ENCODE data around the gene MBNL3. TPM values are rescaled to one million over a fixed set of nuclear protein-coding genes. Genes with fewer than 3 reads are reported as not detected.

The MBNL3 gene
- total RNA-seq, 1 donor from 2014 or later = 2.8 TPM

DNA sequence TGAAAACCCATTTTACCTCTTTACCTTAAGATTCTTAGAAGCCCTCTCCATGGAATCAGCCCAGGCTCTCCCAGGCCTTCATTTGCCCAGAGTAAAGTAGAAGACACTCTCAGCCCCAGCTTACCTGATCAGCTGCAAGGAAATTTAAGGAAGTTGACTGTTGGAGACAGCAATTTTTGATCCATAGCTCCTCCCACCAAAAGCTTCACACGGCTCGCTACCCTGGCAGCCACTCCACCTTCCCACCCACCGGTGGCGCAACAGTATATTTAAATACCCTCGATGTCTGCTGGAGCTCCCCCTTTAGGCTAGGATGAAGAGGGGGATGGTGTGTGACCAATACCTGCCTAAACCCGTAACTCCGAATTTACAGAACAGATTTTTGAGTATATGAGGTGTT, 75.4 kb downstream of the MBNL3 start:
- DNase-seq = no peak

DNA sequence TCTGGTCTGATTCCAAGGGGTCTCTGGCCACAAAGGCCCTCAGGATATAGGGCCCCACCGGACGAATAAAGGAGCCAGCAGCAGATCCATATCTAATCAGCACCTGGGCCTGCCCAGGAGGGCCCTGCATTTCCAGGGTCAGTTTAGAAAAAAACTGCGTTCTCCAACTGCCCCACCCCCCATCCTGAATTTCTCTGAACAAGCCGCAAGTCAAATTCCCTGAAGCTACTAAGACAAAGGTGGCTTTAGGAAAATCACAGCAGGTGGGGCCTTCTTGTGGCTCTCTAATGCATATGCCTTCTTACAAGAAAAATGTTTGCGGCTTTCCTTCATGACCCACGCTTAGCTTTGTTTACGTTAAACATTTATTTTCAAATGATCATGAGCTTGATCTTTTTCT, 76.6 kb downstream of the MBNL3 start:
- DNase-seq = no peak

DNA sequence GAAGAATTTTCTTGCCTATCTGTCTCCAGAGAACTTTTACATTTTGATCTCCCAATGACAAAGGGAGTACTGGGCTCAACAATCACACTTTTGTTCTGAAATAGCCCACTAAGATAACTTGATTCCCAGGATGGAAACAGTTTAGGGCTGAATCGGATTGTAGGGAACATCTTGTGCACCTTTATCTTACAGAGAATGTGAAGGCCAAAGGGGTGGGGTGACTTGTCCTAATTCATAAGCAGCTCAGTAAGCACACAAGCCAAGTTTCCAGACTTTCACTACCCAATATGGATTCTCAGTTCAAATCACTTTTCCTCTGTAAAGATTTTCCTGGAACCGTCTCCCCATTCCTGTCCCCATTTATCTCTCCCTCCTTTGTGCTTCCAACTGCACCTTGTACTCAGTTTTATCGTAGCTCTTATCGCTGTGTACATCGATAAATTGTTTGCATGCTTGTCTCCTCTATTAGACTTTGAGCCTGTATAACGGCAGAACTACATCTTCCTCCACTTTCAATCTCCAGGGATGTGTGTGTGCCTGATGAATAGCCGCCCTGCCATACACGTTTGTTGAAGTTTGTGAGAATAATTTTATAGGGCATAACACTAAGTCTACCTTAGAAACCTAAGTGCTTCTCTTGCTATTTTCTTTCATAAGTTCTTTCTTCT, 77.4 kb downstream of the MBNL3 start:
- DNase-seq = no peak

DNA sequence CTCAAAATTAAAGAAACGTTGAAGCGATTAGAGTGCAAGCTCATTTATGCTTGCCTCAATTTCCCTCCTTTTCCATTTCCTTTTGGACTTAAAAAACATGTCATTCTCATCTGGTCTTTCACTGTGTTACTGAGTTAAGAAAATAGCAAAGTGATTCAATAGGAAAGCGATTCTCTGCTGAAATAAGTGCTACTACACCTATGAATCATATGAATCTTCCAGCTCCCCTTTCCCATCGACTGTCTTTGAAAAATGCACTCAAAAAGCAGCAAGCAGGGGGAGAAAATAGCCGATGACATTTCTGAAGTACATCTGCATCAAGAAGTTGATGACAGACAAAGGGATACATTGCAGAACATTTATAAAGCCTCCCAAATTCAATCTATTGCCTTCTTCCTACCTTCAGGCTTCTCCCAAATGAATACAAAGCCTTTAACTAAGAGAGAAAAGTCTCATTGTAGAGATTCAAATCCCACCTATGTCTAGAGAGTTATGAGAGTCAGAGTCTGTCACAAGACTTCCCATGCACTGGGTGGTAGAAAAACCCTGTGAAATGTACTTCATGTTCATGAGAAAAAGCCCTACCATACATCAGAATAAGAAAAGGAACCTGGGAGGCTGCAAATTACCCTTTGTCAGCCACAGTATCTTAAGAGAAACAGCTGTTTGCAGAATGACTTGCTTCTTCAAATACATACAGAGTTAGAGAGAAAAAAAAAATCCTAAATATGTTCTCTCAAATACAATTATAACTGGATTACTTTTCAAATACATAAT, 78.9 kb downstream of the MBNL3 start:
- no peak for DNase-seq

DNA sequence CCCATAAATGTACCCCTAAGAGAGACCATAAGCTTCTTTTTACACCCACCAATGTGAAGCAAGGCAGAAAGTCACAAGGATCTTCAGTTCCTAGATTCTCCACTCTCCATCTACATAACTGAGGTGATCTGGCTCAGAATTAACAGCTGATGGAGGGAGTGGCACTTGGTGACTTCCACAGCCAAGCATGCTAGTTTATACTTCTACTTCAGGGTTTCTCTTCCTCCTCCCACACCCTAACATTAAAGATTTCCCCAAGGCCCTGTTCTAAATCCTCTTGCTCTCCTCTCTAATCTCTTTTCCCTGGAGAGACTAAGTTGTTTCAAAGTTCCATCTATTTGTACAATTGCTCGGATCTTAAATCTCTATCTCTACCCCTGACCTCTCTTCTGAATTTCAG, 81.1 kb downstream of the MBNL3 start:
- no peak for DNase-seq

DNA sequence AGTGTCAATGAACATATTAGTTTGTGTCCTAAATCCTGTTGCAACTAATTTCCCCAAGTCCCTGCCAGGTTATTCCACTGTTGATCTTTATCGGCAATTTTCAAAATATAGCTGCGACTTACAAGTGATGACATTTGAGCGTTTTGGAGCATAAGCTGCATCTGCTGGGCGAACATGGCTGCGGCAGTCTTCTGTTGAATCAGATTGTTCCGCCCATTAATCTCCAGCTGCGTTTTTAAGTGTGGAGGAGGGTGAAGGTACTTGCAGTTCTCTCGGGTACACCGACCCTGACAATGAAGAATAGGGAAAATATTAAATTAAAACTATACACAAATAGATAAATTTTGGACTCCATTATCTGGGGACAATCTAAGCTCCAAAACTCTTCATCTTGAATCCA, 82.7 kb downstream of the MBNL3 start:
- DNase-seq = no peak

DNA sequence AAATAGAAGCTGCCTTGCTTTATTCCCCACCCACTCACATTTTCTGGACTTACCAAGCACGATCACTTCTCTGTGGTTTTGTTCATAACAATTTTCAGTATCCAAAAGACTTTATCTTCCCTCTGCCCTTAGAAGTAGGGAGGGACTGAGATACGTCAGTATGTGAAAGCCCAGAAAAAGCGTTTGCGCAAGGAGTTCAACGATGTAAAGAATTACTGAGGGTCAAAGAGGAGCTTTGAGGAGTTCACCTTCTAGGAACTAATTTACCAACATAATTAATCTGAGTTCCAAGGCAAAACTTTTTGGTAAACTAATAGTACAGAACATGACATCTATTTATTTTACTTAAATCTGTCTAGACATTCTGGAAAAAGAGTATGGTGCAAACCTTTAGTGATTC, 84.6 kb downstream of the MBNL3 start:
- no peak for DNase-seq

DNA sequence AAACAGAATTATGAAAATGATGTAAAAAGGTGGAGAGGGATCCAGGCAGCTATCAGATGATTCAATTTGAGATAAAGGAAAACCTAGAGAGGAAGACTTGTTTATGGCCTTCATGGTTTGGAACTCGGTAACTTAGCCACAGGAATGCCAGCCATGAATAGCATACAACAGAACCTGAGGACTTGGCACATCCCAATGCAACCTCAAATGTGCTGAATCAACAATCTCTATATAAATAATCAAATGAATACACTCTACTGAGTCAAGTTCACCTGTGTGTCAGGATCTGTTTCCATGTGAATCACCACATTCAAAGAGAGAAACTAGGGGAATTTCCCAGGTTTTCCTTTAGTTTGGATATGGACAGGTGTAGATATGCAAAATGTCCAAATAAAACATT, 86.9 kb downstream of the MBNL3 start:
- no peak for DNase-seq

DNA sequence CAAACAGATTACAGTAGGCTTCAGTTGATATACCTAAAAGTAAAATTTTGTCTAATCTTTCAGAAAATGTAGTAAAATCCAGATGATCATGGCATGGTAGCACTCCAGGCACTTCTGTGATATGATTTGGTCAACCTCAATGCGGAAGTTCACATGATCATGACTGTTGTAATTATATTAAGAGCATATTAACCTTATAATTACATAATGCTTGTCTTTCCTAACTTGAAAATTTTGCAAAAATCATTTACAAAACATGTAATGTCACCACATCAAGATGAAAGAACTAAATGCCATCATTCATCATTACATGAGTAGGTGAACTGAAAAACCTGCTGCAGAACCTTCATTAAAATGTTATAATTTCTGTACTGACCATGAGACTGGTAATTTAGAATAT, 88.1 kb downstream of the MBNL3 start:
- no peak for DNase-seq

DNA sequence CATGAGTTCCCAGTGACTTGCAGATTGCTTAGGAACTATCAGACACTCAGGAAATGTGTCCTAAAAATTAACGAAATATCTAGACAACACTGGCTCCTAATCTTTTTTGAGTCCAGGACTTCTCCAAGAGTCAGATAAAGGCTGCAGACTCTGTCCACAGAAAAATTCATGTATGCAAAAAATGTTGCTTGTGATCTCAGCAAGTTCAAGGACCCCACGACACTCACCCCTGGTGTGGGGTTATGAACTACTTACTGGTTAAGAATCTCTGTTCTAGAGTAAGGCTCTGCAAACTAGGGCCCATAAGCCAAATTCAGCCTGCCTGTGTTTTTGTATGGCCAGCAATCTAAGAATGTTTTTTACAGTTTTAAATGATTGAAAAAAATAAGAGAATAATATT, 93.2 kb downstream of the MBNL3 start:
- no peak for DNase-seq

DNA sequence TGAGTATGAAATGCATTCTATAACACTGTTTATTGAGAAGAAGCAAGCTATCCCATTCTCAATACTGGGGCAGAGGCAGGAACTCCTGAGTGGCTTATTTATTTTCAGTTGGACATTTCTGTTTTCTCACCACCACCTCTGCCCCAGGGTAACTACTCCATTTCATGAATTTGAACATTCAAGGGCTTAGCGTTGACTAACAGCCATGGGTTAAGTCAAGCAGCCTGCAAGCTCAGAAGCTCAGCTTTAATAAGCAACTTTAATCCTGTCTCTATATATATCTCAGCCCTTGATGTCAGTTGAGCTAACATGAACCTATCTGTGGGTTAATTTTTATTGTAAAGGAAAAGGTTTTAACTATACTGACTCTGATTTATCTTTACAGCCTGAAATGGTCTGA, 93.8 kb downstream of the MBNL3 start:
- DNase-seq = no peak

DNA sequence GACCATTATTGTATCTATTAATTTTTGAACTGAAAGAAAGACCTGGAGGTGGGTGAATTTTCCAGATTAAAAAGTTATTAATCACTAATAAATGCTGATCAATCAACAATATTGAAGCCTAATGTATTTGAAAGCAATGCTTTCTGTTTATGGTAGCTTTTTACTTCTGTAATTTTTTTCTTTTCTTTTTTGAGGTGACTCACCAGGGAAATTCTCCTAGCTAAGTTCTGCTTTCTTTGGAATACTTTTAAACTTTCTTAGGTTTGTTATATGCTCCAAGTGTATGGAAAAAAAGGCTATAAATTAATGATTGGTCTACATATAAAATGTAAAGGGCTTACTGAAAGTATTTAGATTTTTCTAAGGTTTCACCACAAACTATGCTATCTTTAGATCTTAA, 94.2 kb downstream of the MBNL3 start:
- DNase-seq = no peak

DNA sequence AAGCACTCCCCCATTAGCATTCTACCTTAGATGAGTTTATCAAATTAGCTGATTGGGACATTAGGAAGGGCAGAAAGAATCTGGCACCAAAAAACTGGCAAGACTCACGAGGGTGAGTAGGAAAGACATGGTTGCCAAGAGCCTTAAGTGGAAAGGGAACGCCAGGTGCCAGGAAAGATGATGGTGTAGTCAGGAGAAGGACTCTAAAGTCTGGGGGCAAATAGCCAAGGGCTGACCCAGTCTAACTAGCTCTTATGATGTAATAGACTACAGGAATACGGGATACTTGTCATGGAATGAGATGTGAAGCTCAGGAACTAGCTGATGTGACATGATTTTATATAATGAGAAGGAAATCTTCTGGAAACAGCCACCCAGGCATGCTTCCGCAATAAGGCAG, 94.8 kb downstream of the MBNL3 start:
- no peak for DNase-seq

DNA sequence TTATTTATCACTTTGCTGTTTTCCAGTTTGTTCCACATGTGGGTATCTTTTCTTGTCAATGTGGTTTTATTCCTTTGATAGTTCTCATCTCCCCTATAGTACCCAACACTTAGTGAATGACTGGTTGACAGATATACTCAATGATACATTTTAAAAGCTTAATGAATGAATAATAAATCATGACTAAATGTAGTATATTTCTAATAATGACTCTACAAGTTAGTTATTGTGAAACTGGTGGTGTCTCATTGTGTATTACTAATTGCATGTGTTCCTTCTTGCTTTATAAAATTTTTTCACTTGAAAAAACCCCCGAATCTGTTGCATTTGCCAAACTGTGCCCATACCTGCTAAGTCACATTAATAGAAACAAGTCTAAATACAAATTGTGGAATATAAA, 95.4 kb downstream of the MBNL3 start:
- no peak for DNase-seq

DNA sequence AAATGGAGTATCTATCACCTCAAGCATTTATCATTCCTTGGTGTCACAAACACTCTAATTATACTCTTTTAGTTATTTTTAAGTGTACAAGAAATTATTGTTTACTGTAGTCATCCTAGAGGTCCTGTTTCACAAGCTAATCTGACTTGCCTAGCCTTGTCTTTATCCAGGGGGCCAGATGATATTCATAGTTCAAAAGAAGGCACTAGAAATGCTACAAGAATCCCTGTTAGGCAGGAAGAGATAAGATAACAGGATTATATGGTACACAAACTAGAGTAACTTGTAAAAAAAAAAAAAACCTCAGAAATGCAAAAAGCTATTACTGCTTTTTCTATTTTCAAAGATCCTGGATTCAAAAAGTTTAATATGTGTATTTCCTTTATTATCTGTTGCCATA, 95.8 kb downstream of the MBNL3 start:
- no peak for DNase-seq

DNA sequence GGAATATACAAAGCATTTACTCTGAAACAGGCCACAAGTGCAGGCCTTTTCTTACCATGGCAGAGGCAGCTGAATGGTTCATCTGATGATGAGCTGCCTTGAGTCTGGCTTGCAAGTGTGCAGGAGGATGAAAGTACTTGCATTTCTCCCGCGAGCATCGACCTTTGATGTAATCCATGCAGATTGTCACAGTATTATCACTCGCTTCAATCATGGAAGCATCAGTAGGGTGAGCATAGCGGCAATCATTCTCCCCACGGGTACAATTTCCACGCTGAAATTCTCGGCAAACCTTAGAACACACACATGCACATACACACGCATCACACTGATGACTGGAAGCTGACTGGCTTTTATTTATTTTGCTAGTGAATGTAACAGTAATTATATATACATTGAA, 98.0 kb downstream of the MBNL3 start:
- DNase-seq = no peak

DNA sequence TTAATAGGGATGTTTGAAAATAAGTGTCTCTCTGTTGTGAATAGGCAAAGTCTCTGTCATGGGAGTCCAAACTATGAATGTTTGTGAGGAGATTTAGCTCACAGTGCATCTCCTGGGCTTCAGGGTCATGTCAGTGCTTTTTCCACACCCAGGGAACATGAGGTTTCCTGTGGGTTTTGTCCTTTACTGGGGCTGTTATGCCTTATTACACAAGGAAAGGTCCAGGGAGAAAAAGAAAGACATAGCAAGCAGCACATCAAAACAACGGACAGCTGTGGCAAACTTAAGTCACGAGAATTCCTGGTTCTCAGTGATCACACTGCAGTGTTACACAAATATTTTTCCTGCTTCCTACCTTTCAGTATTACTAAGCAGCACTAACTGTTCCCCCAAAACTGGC, 99.4 kb downstream of the MBNL3 start:
- DNase-seq = no peak

DNA sequence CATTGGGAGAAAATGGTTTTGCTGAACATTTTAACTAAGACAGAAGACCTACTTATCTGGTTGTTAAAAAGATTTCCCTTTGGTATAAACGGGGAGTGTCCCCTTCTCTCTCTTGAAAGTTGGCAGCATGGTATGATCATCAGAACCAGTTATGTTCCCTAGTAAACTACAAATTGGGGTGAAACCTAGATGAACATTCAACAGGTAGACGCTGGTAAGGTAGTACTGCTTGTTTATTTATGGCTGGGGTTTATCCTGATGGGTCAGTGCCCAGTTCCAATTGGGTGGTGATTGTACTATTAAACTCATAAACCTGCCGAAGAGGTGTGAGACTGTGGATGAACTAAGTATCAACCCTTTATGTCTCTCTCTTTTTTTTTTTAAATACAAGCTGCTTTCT, 100.5 kb downstream of the MBNL3 start:
- DNase-seq = no peak

DNA sequence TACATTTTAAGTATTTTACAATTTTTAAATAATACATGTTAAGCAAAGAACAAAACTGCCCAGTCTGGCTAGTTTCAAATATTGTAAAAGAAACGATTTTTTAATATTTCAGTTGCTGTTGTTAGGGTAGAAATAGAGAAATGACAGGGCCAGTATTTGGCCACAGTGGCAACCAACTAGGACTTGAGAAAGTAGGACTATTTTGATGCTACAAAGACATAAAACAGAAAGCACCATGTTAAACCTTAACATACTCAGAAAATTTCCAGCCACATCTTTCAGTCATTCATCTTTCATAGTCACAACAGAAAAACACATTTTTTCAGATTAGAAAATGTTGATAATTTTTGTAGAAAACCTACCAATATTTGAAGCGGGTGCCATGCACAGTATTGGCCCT, 104.5 kb downstream of the MBNL3 start:
- no peak for DNase-seq

DNA sequence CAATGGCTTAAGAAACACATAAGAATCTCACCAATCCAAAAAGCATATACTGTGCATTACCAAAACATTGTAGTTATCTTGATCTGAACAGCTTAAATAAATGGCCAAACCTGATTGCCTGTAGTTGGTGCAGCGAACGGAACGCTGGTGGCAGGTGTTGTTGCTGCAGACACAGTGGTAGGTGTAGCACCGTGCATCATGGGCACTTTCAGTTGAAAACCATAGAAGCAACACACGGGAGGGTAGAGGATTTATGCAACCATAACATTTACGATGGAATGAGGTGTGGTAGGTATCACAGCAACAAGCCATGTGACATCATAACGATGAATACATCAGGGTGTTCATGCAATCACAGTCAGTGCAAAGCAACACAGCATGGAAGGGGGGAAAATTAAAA, 106.8 kb downstream of the MBNL3 start:
- DNase-seq = no peak

DNA sequence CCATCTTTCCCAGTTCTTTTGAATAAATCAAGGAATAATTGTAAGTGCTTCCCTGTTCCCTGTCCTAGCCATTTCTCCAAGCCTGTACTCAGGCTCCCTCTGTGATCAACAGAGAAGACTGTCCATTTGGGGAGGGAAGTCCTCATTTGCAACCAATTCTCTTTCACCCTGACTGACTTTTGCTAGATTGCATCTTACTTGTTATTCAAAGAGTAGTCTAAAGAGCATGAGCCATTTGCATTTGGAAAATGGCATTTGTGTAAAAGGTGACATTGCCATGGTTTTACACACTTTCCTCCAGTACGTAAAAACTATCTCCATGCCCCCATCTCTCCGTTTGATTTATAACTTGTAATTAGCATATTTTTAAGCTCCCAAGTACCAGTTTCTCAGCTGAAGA, 110.6 kb downstream of the MBNL3 start:
- DNase-seq = no peak

DNA sequence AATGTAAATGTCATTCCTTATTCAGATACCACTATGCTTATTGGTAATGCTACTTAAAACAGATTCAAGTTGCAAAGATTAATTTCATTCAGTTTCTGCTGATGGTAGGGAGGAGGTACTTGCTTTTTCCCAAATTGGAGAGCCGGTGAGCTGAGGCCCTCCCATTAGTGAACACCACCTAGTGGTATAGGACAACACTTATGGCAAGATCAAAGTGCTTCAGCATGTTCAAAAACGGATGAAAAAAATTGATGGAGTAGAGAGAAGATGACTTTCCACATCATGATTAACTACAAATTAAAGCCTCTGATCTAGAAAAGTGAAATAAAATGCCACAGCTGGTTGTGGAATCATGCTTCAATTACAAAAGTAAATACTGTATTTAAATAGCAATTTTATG, 112.9 kb downstream of the MBNL3 start:
- no peak for DNase-seq

DNA sequence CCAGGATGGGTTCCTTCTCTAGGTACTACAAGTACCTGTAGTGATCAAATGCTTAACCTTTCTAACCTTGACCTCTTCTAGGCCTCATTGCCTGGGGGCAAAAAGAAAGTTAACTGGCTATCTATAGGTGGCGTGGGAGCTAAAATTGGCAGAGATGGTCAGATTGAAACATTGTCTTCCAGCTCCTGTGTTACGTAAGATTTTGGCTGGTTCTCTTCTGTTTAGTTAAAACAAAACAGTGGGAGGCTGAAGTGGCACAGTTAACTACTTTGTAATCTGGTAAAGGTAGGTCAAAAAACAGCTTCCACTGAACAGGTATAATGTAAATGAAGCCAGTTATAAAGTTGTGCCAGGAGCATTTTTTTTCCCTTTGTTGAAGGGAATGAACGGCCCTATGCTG, 115.2 kb downstream of the MBNL3 start:
- no peak for DNase-seq

DNA sequence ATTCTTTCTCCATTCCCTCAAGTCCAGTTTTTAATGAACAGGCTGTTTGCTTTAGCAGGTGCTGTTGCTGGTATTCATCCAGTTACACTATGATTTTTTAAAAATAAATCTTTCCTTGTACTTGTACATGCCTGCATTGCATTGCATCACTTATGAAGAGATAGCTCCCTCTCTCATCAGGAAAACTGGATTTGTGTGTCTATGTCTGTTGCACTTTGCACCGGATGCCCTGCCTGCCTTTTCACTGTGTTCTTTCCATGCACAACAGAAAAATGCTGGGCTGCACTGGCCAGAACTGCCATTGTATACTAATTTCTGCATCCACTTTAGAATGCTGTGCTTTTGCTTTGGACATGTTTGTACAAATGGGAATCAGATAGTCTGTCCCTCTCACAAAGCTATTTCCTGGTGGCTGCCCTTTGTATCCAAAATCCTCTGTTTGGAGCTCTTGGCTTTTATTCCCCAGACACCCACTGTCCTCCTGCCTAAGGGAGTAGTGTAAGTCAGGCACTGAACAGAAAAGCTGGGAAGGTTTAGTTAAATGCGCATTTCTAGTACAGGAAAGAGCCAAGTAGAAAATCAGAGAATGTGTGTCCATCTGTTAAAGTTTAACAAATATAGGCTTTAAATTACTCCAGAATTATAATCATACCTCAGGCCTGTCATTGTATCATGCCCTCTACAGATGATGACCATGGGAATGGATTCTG, 119.1 kb downstream of the MBNL3 start:
- no peak for DNase-seq

Measured in occipital lobe (tissue), 2 donors.